HepG2 (cell line): ENCODE data around the gene REM2. TPM values are rescaled to one million over a fixed set of nuclear protein-coding genes. Genes with fewer than 3 reads are reported as not detected.

Source experiments
- GATAD1 ChIP-seq: IDR thresholded peaks from 2 replicates; pipeline ENCODE4 v1.6.1; 2016; ENCODE audit warnings: missing genetic modification reagents, missing compliant biosample characterization
- GATAD2A ChIP-seq: IDR thresholded peaks from 2 replicates; pipeline ENCODE4 v1.6.1; 2016
- HOXA5 ChIP-seq: sonication (generic); formaldehyde crosslinking; IDR thresholded peaks from 2 replicates; pipeline ENCODE4 v1.4.0; 2020; ENCODE audit warnings: missing genetic modification reagents
- ISX ChIP-seq: sonication (generic); formaldehyde crosslinking; conservative IDR thresholded peaks from 2 replicates; pipeline ENCODE4 v1.5.0; 2020; ENCODE audit warnings: missing genetic modification reagents
- KDM2A ChIP-seq: sonication (generic); formaldehyde crosslinking; IDR thresholded peaks from 2 replicates; pipeline ENCODE4 v1.4.0; 2020; ENCODE audit warnings: low read depth, missing genetic modification reagents, borderline replicate concordance
- MAFG ChIP-seq: sonication (generic); formaldehyde crosslinking; IDR thresholded peaks from 2 replicates; pipeline ENCODE4 v1.5.1; 2020; ENCODE audit warnings: mild to moderate bottlenecking, missing genetic modification reagents
- MED13 ChIP-seq: sonication (generic); formaldehyde crosslinking; IDR thresholded peaks from 2 replicates; pipeline ENCODE4 v1.5.0; 2020; ENCODE audit warnings: missing genetic modification reagents
- MLXIP ChIP-seq: sonication (generic); formaldehyde crosslinking; IDR thresholded peaks from 2 replicates; pipeline ENCODE4 v1.9.0; 2021; ENCODE audit warnings: missing genetic modification reagents, borderline replicate concordance
- MZF1 ChIP-seq: sonication (generic); formaldehyde crosslinking; IDR thresholded peaks from 2 replicates; pipeline ENCODE4 v1.8.1; 2023; ENCODE audit warnings: mild to moderate bottlenecking, missing genetic modification reagents, borderline replicate concordance
- PATZ1 ChIP-seq: sonication (generic); formaldehyde crosslinking; IDR thresholded peaks from 2 replicates; pipeline ENCODE4 v1.4.0; 2020; ENCODE audit warnings: missing genetic modification reagents
- YEATS4 ChIP-seq: sonication (generic); formaldehyde crosslinking; IDR thresholded peaks from 2 replicates; pipeline ENCODE4 v1.4.0; 2020; ENCODE audit warnings: missing genetic modification reagents, borderline replicate concordance
- ZFP90 ChIP-seq: sonication (generic); formaldehyde crosslinking; IDR thresholded peaks from 2 replicates; pipeline ENCODE4 v1.8.0; 2022; ENCODE audit warnings: missing genetic modification reagents, mild to moderate bottlenecking, inconsistent platforms, borderline replicate concordance
- ZNF512B ChIP-seq: sonication (generic); formaldehyde crosslinking; IDR thresholded peaks from 2 replicates; pipeline ENCODE4 v1.5.1; 2020; ENCODE audit warnings: missing genetic modification reagents, mild to moderate bottlenecking, borderline replicate concordance
- ZNF687 ChIP-seq: sonication (generic); formaldehyde crosslinking; IDR thresholded peaks from 2 replicates; pipeline ENCODE4 v1.5.1; 2020; ENCODE audit warnings: mild to moderate bottlenecking, missing genetic modification reagents, moderate library complexity
- ZNF713 ChIP-seq: sonication (generic); formaldehyde crosslinking; IDR thresholded peaks from 2 replicates; pipeline ENCODE4 v1.4.0; 2020; ENCODE audit warnings: mild to moderate bottlenecking, missing genetic modification reagents
- ZSCAN25 ChIP-seq: sonication (generic); formaldehyde crosslinking; IDR thresholded peaks from 2 replicates; pipeline ENCODE4 v1.8.0; 2022; ENCODE audit warnings: mild to moderate bottlenecking, missing genetic modification reagents
- polyA plus RNA-seq, 8 experiments: library from polyadenylated mRNA; depleted of rRNA in 3 of 8; stranded (reverse) in 7 of 8; unstranded in 1 of 8; fragments of >200 nt; fragmentation: Illumina TruSeq in 4 of 8; extraction: Trizol in 4 of 8; gene quantifications; 2 replicates each; pipeline versions ENCODE4 v1.2.1 to v1.2.3, GENCODE V29; 2011 to 2016; ENCODE audit warnings: low read depth in 4 of 8, missing spikeins in 1 of 8, mixed read lengths in 1 of 8; ENCODE audit not compliant: insufficient read depth in 1 of 8
- total RNA-seq, 5 experiments: library from RNA; depleted of rRNA; stranded (reverse); fragments of >200 nt; fragmentation: Illumina TruSeq; extraction: Trizol; gene quantifications; 2 replicates each; pipeline ENCODE4 v1.2.3, GENCODE V29; 2016; ENCODE audit warnings: low read depth in 1 of 5

REM2 gene
- total and polyA plus RNA-seq, 2 of the 13 experiments (the other 11 are each of a cell fraction or from before 2014, with no cell fraction given) = 0.20 TPM; not detected in 1

- TF ChIP-seq ZNF687 (CRISPR knock-in tag) (no peak), PATZ1 (CRISPR knock-in tag) (0 out of 2 replicates have a peak, but pooled peaks have one; percentile 8), ISX (0 out of 2 replicates have a peak, but pooled peaks have one; percentile 41), ZFP90 (CRISPR knock-in tag) (peak; percentile 70), ZSCAN25 (CRISPR knock-in tag) (0 out of 2 replicates have a peak, but pooled peaks have one; percentile 18), HOXA5 (CRISPR knock-in tag) (peak; percentile 76; the same call in 1 of the 2 replicates), GATAD1 (CRISPR knock-in tag) (0 out of 2 replicates have a peak, but pooled peaks have one; percentile 16), KDM2A (CRISPR knock-in tag) (peak; percentile 31; the same call in 1 of the 2 replicates), ZNF512B (CRISPR knock-in tag) (peak; percentile 69; the same call in 1 of the 2 replicates), GATAD2A (CRISPR knock-in tag) (0 out of 2 replicates have a peak, but pooled peaks have one; percentile 7), MED13 (CRISPR knock-in tag) (no peak), MLXIP (CRISPR knock-in tag) (0 out of 2 replicates have a peak, but pooled peaks have one; percentile 20), ZNF713 (CRISPR knock-in tag) (0 out of 2 replicates have a peak, but pooled peaks have one; percentile 52), MZF1 (CRISPR knock-in tag) (peak; percentile 83; the same call in 1 of the 2 replicates), MAFG (CRISPR knock-in tag) (peak; percentile 68; the same call in 1 of the 2 replicates), YEATS4 (CRISPR knock-in tag) (peak; percentile 47; the same call in 1 of the 2 replicates)
Observed at GRCh38 chr14:22836301-22837113, 46.5 kb upstream of the REM2 start, which contains the start of gene MMP14 (continued).
